Astrocyte (in vitro differentiated cells and primary cell): ENCODE measurements around the gene PANX3.

Experiments
- CTCF ChIP-seq: IDR thresholded peaks from 2 replicates; pipeline ENCODE4 v1.5.1; 2011; ENCODE audit warnings: low read depth, mild to moderate bottlenecking, inconsistent platforms, low read length, moderate library complexity; ENCODE audit not compliant: insufficient read depth
- EZH2 ChIP-seq: IDR thresholded peaks from 2 replicates; pipeline ENCODE4 v1.6.1; 2012; ENCODE audit warnings: mild to moderate bottlenecking, low read length, inconsistent platforms; ENCODE audit not compliant: insufficient read depth

DNA sequence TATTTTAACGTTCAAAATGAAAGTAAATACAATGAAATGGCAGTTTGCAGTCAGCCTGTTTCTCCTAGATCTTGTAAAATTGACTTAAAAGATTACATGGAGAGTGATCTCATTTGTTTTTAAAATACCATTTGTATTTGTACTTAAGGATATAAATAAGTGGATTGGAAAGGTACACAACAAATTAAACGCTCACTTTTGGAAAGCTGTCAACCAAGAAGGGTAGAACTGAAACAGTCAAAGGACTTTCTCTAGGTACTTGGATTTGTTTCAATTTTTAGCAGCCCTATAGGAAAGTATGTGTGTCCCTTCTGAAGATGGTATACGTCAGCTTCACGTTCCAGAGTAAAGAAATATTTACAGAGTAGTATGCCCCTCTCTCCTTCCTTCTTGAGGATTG lies 18.7 kb downstream of the PANX3 start:
- TF ChIP-seq EZH2 (no peak), CTCF (no peak)
